ENCODE data around the gene PRMT1.
A peak's percentile ranks its signal among the peaks of the same experiment; 100 is the strongest.

The PRMT1 gene

GRCh38 chr19:49667473-49667872 is 9.6 kb upstream of the PRMT1 start:
- DNase-seq (ENCODE audit: low read depth in 3 of 3): no peak

- no peak for DNase-seq (ENCODE audit: low read depth in 3 of 3)
Observed at GRCh38 chr19:49669516-49669915, 7.6 kb upstream of the PRMT1 start.

- DNase-seq (ENCODE audit: low read depth in 3 of 3): peak in 2 of 3 experiments; percentile 64 to 67
Observed at GRCh38 chr19:49672131-49672919, 4.7 kb upstream of the PRMT1 start.

DNA sequence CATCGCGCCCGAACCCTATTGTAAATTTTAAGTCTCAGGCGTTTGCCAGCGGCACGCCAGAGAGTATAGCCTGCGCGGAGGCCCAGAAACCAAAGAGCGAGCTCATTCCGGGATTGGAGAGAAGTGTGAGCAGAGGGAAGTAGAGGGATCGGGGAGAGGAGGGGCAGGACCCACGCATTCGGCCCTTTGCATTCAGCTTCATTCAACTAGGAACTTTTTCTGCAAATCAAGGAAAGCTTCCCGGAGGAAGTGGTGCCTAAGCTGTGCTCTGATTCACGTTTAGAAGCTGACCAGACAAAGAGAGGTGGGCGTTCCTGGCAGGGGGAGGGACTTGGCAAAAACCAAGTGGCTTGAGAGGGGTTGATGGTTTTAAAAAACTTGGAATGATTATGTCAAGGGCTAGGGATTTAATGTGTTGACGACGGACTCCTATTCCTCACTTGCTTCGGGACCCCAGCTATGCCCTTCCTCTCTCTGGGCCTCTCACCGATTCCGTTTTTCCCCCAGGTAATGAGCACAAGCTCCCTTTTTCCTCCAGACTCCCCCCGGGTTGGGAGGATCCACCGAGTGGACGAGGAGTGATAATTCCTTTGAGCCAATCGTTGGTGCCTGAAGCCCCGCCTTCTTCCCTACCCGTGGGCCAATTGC is 811 bp upstream of the PRMT1 start:
- peak in 2 of 3 experiments; percentile 26 to 33 for DNase-seq (ENCODE audit: low read depth in 3 of 3)

DNA sequence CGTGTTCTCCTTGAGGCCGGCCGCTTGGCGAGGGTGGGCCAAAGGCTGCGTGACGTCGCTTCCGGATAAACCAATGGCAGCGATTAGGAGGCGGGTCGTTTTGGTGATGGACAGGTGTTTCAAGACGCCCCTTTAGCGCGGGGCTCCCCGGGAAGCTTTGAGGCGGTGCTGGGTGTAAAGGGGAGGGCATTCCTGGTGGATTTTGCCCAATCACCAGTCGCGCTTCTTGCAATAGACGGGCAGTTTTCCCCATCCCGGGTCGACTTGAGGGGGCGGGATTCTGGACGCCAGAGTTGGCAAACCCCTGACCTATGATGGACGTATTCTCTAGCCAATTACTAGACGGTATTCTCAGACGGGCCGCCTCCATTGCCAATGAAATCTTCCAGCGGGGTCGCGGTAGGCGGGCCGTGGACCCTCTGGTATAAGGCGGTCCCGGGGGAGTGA is 264 bp upstream of the PRMT1 start:
- DNase-seq (ENCODE audit: low read depth in 3 of 3): peak; percentile 94 to 97 (median 97)

GRCh38 chr19:49677901-49678674 is 1.0 kb downstream of the PRMT1 start:
- peak in 2 of 3 experiments; percentile 70 to 72 for DNase-seq (ENCODE audit: low read depth in 3 of 3)

GRCh38 chr19:49678985-49679770 is 2.1 kb downstream of the PRMT1 start:
- DNase-seq (ENCODE audit: low read depth in 3 of 3): no peak

DNA sequence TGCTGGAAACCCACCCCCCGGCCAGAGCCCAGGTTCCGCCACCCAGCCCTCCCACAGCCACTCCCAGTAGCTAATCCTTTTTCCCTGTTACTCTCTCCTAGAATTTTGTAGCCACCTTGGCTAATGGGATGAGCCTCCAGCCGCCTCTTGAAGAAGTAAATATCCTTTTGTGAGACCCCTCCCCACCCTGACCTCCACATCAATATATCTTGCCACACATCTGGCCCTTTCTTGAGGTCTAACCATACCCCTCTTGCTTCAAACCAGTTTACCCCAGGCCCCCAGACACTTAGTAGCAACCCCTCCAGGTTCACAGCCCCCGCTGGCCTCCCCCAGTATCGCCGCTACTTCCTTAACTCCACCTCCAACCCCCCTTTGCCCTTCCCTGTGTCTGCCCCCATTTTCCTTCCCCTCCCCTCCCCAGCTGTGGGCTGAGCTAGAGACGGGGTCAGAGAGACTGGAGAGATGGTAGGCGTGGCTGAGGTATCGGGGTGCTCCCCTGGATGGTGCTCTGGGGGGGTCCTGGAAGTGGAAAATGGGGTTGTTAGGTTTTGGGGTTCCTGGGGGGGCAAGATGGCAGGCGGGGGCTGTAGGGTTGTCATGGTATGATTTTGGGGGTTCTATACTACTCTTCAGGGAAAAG is 2.8 kb downstream of the PRMT1 start:
- DNase-seq (ENCODE audit: low read depth in 3 of 3): no peak

- DNase-seq (ENCODE audit: low read depth in 3 of 3): peak; percentile 87 to 95 (median 88)
Observed at GRCh38 chr19:49680421-49681351, 3.6 kb downstream of the PRMT1 start.

- no peak for DNase-seq (ENCODE audit: low read depth in 3 of 3)
Observed at GRCh38 chr19:49681830-49682229, 4.8 kb downstream of the PRMT1 start.

- DNase-seq (ENCODE audit: low read depth in 3 of 3): no peak
Observed at GRCh38 chr19:49682274-49682673, 5.2 kb downstream of the PRMT1 start.

DNA sequence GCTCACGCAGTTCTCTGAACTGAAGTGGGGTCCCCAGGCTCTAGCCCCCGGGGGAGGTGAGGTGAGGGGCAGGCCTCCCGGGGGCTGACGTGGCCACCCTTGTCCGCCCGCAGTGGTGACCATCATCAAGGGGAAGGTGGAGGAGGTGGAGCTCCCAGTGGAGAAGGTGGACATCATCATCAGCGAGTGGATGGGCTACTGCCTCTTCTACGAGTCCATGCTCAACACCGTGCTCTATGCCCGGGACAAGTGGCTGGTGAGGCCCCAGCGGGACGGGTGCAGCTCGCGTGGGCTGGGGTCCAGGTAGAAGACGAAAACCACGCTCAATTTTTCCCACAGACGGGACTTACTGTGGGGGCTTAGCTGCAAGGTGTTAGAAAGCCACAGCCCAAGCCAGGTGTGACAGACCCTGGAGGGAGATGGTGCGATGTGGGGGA is 6.8 kb downstream of the PRMT1 start:
- DNase-seq (ENCODE audit: low read depth in 3 of 3): no peak

- no peak for DNase-seq (ENCODE audit: low read depth in 3 of 3)
Observed at GRCh38 chr19:49684251-49684982, 7.3 kb downstream of the PRMT1 start.

DNA sequence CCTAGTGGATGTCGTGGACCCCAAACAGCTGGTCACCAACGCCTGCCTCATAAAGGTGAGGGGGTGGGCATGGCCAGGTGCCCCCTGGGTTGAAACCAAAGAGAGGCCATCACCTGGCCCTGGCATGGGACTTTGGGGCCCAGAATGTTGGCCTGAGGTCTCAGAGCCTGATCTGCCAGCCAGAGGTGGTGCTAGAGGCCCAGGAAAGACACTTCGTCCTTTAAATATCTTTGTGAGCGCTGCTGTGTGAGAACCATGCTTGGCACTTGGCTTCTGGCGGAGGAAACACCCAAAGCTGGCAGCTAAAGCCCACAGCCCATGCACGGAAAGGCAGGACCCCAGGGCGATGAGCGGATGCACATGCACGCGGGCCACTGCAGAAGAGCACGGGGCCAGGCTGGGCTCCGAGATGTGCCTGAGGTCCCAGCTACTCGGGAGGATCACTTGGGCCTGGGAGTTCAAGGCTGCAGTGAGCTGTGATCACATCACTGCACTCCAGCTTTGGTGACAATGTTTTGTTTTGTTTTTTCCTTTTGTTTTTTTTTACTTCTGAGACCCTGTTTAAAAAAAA is 8.0 kb downstream of the PRMT1 start:
- no peak for DNase-seq (ENCODE audit: low read depth in 3 of 3)

DNA sequence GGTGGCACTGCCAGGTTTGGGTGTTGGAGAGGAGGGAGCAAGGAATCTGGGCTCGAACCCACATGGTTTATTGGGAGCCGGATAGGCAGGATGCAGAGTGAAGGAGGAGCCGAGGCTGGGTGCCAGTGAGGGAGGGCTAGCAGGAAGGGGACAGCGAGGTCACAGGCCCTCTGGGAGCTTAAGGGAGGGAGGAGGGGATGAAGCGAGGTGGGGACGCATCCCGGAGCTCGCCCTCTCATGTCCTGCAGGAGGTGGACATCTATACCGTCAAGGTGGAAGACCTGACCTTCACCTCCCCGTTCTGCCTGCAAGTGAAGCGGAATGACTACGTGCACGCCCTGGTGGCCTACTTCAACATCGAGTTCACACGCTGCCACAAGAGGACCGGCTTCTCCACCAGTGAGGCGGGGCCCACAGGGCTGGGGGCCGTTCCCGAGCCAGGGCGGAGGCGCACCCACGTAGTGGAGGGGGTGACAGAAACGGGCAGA is 8.8 kb downstream of the PRMT1 start:
- no peak for DNase-seq (ENCODE audit: low read depth in 3 of 3)

DNA sequence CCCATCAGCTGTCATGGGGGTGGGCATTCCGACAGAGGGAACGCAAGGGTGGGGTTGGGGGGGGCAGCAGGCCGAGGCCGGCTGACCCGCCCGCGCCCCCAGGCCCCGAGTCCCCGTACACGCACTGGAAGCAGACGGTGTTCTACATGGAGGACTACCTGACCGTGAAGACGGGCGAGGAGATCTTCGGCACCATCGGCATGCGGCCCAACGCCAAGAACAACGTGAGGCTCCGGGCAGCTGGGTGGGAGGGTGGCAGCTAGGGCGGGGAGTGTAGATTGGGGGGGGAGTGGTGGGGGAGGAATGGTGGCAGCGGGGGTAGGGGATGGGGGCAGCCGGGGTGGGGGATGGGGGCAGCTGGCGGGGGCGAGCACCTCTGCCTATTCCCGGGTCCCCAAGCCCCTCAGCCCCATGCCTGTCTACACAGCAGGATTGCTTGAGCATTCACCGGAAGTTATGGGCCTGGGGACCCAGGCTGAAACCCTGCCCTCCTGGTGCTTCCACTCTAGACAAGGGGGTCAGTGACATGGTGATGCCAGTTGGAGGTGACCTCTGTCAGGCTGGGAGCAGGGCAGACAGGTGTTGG is 9.5 kb downstream of the PRMT1 start:
- no peak for DNase-seq (ENCODE audit: low read depth in 3 of 3)

GRCh38 chr19:49687150-49687549 is 10.1 kb downstream of the PRMT1 start:
- no peak for DNase-seq (ENCODE audit: low read depth in 3 of 3)

- DNase-seq (ENCODE audit: low read depth in 3 of 3): no peak
Observed at GRCh38 chr19:49687566-49688316, 10.7 kb downstream of the PRMT1 start.

All from stimulated activated CD4-positive, alpha-beta T cell treated with anti-CD3 and anti-CD28 coated beads, TNF-alpha, amount 100 ng/mL, for 4 hours (primary cell).